GM12878 (cell line): ENCODE measurements around the gene LDLR.

Source experiments
- CTCF ChIP-seq, 3 experiments: IDR thresholded peaks in 2 of 3; conservative IDR thresholded peaks in 1 of 3; 2 replicates each; pipeline ENCODE4 v1.5.1; 2011; ENCODE audit warnings: low read depth in 3 of 3, low read length in 3 of 3, mild to moderate bottlenecking in 3 of 3, control low read depth in 2 of 3, moderate library complexity in 2 of 3, inconsistent platforms in 1 of 3, mixed read lengths in 1 of 3; ENCODE audit not compliant: control insufficient read depth in 2 of 3, insufficient read depth in 1 of 3; ENCODE audit errors: extremely low read depth in 1 of 3
- ETV6 ChIP-seq, 2 experiments: fragments of 450-650 bp in 1 of 2; IDR thresholded peaks in 1 of 2; conservative IDR thresholded peaks in 1 of 2; 2 replicates each; pipeline ENCODE4 v1.6.1; 2014; ENCODE audit warnings: antibody characterized with exemption in 1 of 2, borderline replicate concordance in 1 of 2, low read depth in 1 of 2, mild to moderate bottlenecking in 1 of 2, moderate library complexity in 1 of 2
- FOXK2 ChIP-seq: fragments of 450-650 bp; IDR thresholded peaks from 2 replicates; pipeline ENCODE4 v1.6.1; 2017; ENCODE audit warnings: mild to moderate bottlenecking, moderate library complexity
- NR2F1 ChIP-seq: fragments of 450-650 bp; conservative IDR thresholded peaks from 2 replicates; pipeline ENCODE4 v1.6.1; 2017; ENCODE audit warnings: mild to moderate bottlenecking
- SMC3 ChIP-seq: IDR thresholded peaks from 2 replicates; pipeline ENCODE4 v1.6.1; 2011; ENCODE audit warnings: low read length, improper control_type of control experiment, borderline replicate concordance
- TF ChIP-seq, protein P1 (sequence below): fragments of 450-650 bp; IDR thresholded peaks from 2 replicates; pipeline ENCODE4 v1.6.1; 2016; ENCODE audit warnings: mild to moderate bottlenecking, moderate library complexity, borderline replicate concordance

- TF ChIP-seq SMC3 (no peak), ETV6 (conservative IDR thresholded peaks at IDR 0.05 in 1 of 2, IDR thresholded peaks at IDR 0.05 in 1 of 2; ENCODE audit: borderline replicate concordance in 1 of 2, low read depth in 1 of 2) (no peak), FOXK2 (no peak), CTCF (IDR thresholded peaks at IDR 0.05 in 2 of 3, conservative IDR thresholded peaks at IDR 0.05 in 1 of 3; ENCODE audit: control insufficient read depth in 2 of 3, extremely low read depth in 1 of 3, insufficient read depth in 1 of 3, low read depth in 3 of 3, low read length in 3 of 3) (no peak), NR2F1 (no peak)
- TF ChIP-seq, protein P1, sequence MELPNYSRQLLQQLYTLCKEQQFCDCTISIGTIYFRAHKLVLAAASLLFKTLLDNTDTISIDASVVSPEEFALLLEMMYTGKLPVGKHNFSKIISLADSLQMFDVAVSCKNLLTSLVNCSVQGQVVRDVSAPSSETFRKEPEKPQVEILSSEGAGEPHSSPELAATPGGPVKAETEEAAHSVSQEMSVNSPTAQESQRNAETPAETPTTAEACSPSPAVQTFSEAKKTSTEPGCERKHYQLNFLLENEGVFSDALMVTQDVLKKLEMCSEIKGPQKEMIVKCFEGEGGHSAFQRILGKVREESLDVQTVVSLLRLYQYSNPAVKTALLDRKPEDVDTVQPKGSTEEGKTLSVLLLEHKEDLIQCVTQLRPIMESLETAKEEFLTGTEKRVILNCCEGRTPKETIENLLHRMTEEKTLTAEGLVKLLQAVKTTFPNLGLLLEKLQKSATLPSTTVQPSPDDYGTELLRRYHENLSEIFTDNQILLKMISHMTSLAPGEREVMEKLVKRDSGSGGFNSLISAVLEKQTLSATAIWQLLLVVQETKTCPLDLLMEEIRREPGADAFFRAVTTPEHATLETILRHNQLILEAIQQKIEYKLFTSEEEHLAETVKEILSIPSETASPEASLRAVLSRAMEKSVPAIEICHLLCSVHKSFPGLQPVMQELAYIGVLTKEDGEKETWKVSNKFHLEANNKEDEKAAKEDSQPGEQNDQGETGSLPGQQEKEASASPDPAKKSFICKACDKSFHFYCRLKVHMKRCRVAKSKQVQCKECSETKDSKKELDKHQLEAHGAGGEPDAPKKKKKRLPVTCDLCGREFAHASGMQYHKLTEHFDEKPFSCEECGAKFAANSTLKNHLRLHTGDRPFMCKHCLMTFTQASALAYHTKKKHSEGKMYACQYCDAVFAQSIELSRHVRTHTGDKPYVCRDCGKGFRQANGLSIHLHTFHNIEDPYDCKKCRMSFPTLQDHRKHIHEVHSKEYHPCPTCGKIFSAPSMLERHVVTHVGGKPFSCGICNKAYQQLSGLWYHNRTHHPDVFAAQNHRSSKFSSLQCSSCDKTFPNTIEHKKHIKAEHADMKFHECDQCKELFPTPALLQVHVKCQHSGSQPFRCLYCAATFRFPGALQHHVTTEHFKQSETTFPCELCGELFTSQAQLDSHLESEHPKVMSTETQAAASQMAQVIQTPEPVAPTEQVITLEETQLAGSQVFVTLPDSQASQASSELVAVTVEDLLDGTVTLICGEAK = no peak
Measured at GRCh38 chr19:11047866-11048265, 41.4 kb upstream of the LDLR start.
